H1 (cell line): ENCODE results near the gene PRKCSH. TPM values are rescaled to one million over a fixed set of nuclear protein-coding genes. Genes with fewer than 3 reads are reported as not detected.

Source experiments
- CTCF ChIA-PET: fragments of 300-600 bp; sonication (Branson Sonifier 250); formaldehyde crosslinking; loops from one replicate; lab custom pipeline; 2021; ENCODE audit not compliant: partially characterized antibody; lab: Charles Lee
- POLR2A ChIA-PET: fragments of 300-600 bp; sonication (Branson Sonifier 250); formaldehyde crosslinking; loops from one replicate; lab custom pipeline; 2021; ENCODE audit warnings: inconsistent platforms; ENCODE audit not compliant: partially characterized antibody; lab: Charles Lee
- DNase-seq, 2 experiments: peaks; one replicate each; pipeline versions ENCODE4 v3.0.0 to v3.0.0-alpha.2; 2010 to 2022; ENCODE audit warnings: low spot score in 2 of 2, low read depth in 1 of 2, mixed read lengths in 1 of 2
- FAIRE-seq: peaks from 2 replicates; lab custom pipeline; 2011; peaks lifted over from hg19 to GRCh38; lab: Jason Lieb, UNC
- H2AFZ ChIP-seq: 2 replicates; pipeline ENCODE4 v1.8.1; 2012; ENCODE audit warnings: low read length, inconsistent platforms
- H2AK5ac ChIP-seq: 2 replicates; pipeline ENCODE4 v1.6.1; 2013; ENCODE audit warnings: low read depth, low read length
- H2BK120ac ChIP-seq: replicated peaks from 2 replicates; pipeline ENCODE3; 2013; ENCODE audit warnings: low read depth, low read length, inconsistent platforms
- H2BK12ac ChIP-seq: 2 replicates; pipeline ENCODE4 v1.6.1; 2013; ENCODE audit warnings: low read depth, low read length
- H2BK15ac ChIP-seq: 2 replicates; pipeline ENCODE4 v1.6.1; 2013; ENCODE audit warnings: low read length
- H2BK20ac ChIP-seq: 2 replicates; pipeline ENCODE4 v1.6.1; 2013; ENCODE audit warnings: low read length
- H2BK5ac ChIP-seq: 2 replicates; pipeline ENCODE4 v1.6.1; 2013; ENCODE audit warnings: low read depth, low read length
- H3K14ac ChIP-seq: 2 replicates; pipeline ENCODE4 v1.6.1; 2013; ENCODE audit warnings: inconsistent platforms; ENCODE audit not compliant: insufficient read length
- H3K18ac ChIP-seq: 2 replicates; pipeline ENCODE4 v1.6.1; 2013; ENCODE audit warnings: low read length; ENCODE audit errors: extremely low read depth
- H3K23ac ChIP-seq: 2 replicates; pipeline ENCODE4 v1.6.1; 2013; ENCODE audit warnings: inconsistent platforms; ENCODE audit not compliant: insufficient read length
- H3K23me2 ChIP-seq: 2 replicates; pipeline ENCODE4 v1.6.1; 2013; ENCODE audit warnings: low read depth, low read length
- H3K27ac ChIP-seq: 2 replicates; pipeline ENCODE4 v1.6.1; 2011; ENCODE audit warnings: low read depth, low read length, inconsistent platforms
- H3K27me3 ChIP-seq, 4 experiments: replicated peaks in 1 of 4; 1 replicate in 1 of 4; 2 replicates in 3 of 4; pipeline versions ENCODE4 v1.6.1 to v1.8.1; 2011 to 2013; ENCODE audit warnings: low read length in 3 of 4, mild to moderate bottlenecking in 3 of 4, inconsistent platforms in 2 of 4, mixed read lengths in 2 of 4, moderate library complexity in 1 of 4; ENCODE audit not compliant: control insufficient read depth in 3 of 4, insufficient read depth in 3 of 4; ENCODE audit errors: extremely low read depth in 1 of 4
- H3K36me3 ChIP-seq, 4 experiments: 2 replicates each; pipeline versions ENCODE4 v1.6.1 to v1.8.1; 2011 to 2013; ENCODE audit warnings: mild to moderate bottlenecking in 4 of 4, low read length in 3 of 4, moderate library complexity in 2 of 4, control low read depth in 1 of 4, inconsistent platforms in 1 of 4; ENCODE audit not compliant: insufficient read depth in 4 of 4, control insufficient read depth in 2 of 4
- H3K4ac ChIP-seq: replicated peaks from 2 replicates; pipeline ENCODE3; 2013; ENCODE audit warnings: low read length, low read depth, mixed read lengths, inconsistent platforms; ENCODE audit not compliant: insufficient read length
- H3K4me1 ChIP-seq, 4 experiments: replicated peaks in 1 of 4; 1 replicate in 1 of 4; 2 replicates in 3 of 4; pipeline versions ENCODE4 v1.6.1 to v1.8.1; 2011 to 2013; ENCODE audit warnings: low read length in 3 of 4, inconsistent platforms in 2 of 4, mixed read lengths in 1 of 4; ENCODE audit not compliant: insufficient read depth in 4 of 4, control insufficient read depth in 3 of 4
- H3K4me2 ChIP-seq, 2 experiments: 2 replicates each; pipeline versions ENCODE4 v1.6.1 to v1.8.1; 2011 to 2013; ENCODE audit warnings: low read depth in 2 of 2, low read length in 2 of 2, control low read depth in 1 of 2, inconsistent platforms in 1 of 2, mild to moderate bottlenecking in 1 of 2; ENCODE audit not compliant: insufficient read depth in 1 of 2
- H3K4me3 ChIP-seq, 4 experiments: fragments of 200-600, 300-600 bp in 1 of 4; sonication (generic), shearing (Covaris generic), sonication (Bioruptor Twin) in 1 of 4; 2 replicates each; pipeline versions ENCODE4 v1.5.1 to v1.8.1; 2011 to 2016; ENCODE audit warnings: low read length in 4 of 4, low read depth in 3 of 4, control low read depth in 2 of 4, inconsistent platforms in 2 of 4, mild to moderate bottlenecking in 2 of 4, mixed read lengths in 1 of 4, moderate library complexity in 1 of 4; ENCODE audit not compliant: insufficient read depth in 2 of 4; ENCODE audit errors: extremely low read depth in 1 of 4
- H3K56ac ChIP-seq: replicated peaks from 2 replicates; pipeline ENCODE3; 2013; ENCODE audit warnings: low read depth, mild to moderate bottlenecking, mixed read lengths, low read length, inconsistent platforms; ENCODE audit not compliant: insufficient read length
- H3K79me1 ChIP-seq: 2 replicates; pipeline ENCODE4 v1.6.1; 2013; ENCODE audit warnings: low read depth, low read length, control low read depth
- H3K79me2 ChIP-seq, 2 experiments: 2 replicates each; pipeline versions ENCODE4 v1.6.1 to v1.8.1; 2012 to 2013; ENCODE audit warnings: low read length in 2 of 2, mild to moderate bottlenecking in 2 of 2, inconsistent platforms in 1 of 2; ENCODE audit not compliant: insufficient read depth in 2 of 2, control insufficient read depth in 1 of 2
- H3K9ac ChIP-seq, 4 experiments: replicated peaks in 1 of 4; 1 replicate in 1 of 4; 2 replicates in 3 of 4; pipeline versions ENCODE4 v1.6.1 to v1.8.1; 2011 to 2013; ENCODE audit warnings: low read depth in 3 of 4, low read length in 3 of 4, control low read depth in 2 of 4, mild to moderate bottlenecking in 2 of 4, moderate library complexity in 2 of 4, inconsistent platforms in 1 of 4; ENCODE audit errors: extremely low read depth in 1 of 4
- H3K9me3 ChIP-seq, 2 experiments: 2 replicates each; pipeline versions ENCODE4 v1.6.1 to v1.8.1; 2012 to 2013; ENCODE audit warnings: mild to moderate bottlenecking in 2 of 2, moderate library complexity in 2 of 2, control low read depth in 1 of 2, inconsistent platforms in 1 of 2, low read depth in 1 of 2, low read length in 1 of 2, mixed read lengths in 1 of 2; ENCODE audit not compliant: insufficient read depth in 2 of 2
- H4K20me1 ChIP-seq, 2 experiments: replicated peaks in 1 of 2; 2 replicates each; pipeline versions ENCODE3 to v1.8.1; 2011 to 2013; ENCODE audit warnings: inconsistent platforms in 2 of 2, low read length in 2 of 2, mild to moderate bottlenecking in 1 of 2; ENCODE audit not compliant: insufficient read depth in 2 of 2, control insufficient read depth in 1 of 2
- H4K5ac ChIP-seq: 2 replicates; pipeline ENCODE4 v1.6.1; 2013; ENCODE audit warnings: low read length, low read depth, mixed read lengths, inconsistent platforms; ENCODE audit not compliant: insufficient read length
- H4K8ac ChIP-seq: 2 replicates; pipeline ENCODE4 v1.8.0; 2013; ENCODE audit warnings: mild to moderate bottlenecking, moderate library complexity, low read length, inconsistent platforms; ENCODE audit not compliant: insufficient read depth; ENCODE audit errors: extremely low read depth
- H4K91ac ChIP-seq: replicated peaks from 2 replicates; pipeline ENCODE3; 2013; ENCODE audit warnings: low read length, mixed read lengths, inconsistent platforms; ENCODE audit not compliant: insufficient read length
- ASH2L ChIP-seq: fragments of 200-600, 300-600 bp; sonication (generic); IDR thresholded peaks from one replicate; pipeline ENCODE4 v1.7.1; 2017; ENCODE audit warnings: low read length
- GTF2F1 ChIP-seq: IDR thresholded peaks from 2 replicates; pipeline ENCODE4 v1.6.1; 2012; ENCODE audit warnings: low read depth, low read length, improper control_type of control experiment, borderline replicate concordance
- SRF ChIP-seq: IDR thresholded peaks from 2 replicates; pipeline ENCODE4 v1.6.1; 2011; ENCODE audit warnings: mild to moderate bottlenecking, low read depth, low read length, moderate library complexity
- TAF7 ChIP-seq: optimal IDR thresholded peaks from 2 replicates; pipeline ENCODE3; 2011; ENCODE audit warnings: low read depth, mild to moderate bottlenecking, inconsistent platforms, low read length, moderate library complexity, borderline replicate concordance
- WGBS, 2 experiments: shearing (Covaris generic) in 1 of 2; methylation state at CpG; one replicate each; pipeline versions ENCODE4 v1.1.6 to v1.1.7; 2013 to 2015; ENCODE audit warnings: low lambda C conversion rate in 2 of 2, mixed read lengths in 2 of 2, inconsistent platforms in 1 of 2, low coverage in 1 of 2, missing lambda C conversion rate in 1 of 2; ENCODE audit not compliant: insufficient replicate concordance in 2 of 2, insufficient coverage in 1 of 2, insufficient read length in 1 of 2; ENCODE audit errors: extremely low coverage in 1 of 2, missing lambda C conversion rate in 1 of 2; 5-methylcytosine and 5-hydroxymethylcytosine counted together
- polyA plus RNA-seq, 7 experiments: library from polyadenylated mRNA; depleted of rRNA in 3 of 7; stranded (reverse) in 5 of 7; unstranded in 2 of 7; fragments of >200 nt in 5 of 7; fragments of 200-250 nt in 2 of 7; gene quantifications; 1 replicate in 5 of 7; 2 replicates in 1 of 7; 4 replicates in 1 of 7; pipeline versions ENCODE4 v1.2.1 to v1.2.3, GENCODE V29; 2011 to 2013; ENCODE audit warnings: missing spikeins in 2 of 7, mixed read lengths in 2 of 7
- total RNA-seq: library from RNA; stranded (reverse); fragmentation: NEBNext Ultra II Directional; extraction: Animal tissue kit (Norgen Biotek cat#: 25700); gene quantifications from 2 replicates; pipeline ENCODE4 v1.2.1, GENCODE V29; 2021
- TF ChIP-seq, protein P1 (sequence below): IDR thresholded peaks from 2 replicates; pipeline ENCODE4 v1.6.1; 2012; ENCODE audit warnings: low read length, inconsistent platforms
- TF ChIP-seq, protein P2 (sequence below), 3 experiments: IDR thresholded peaks; 1 replicate in 2 of 3; 2 replicates in 1 of 3; pipeline versions ENCODE4 v1.5.1 to v1.6.1; 2011; ENCODE audit warnings: low read length in 3 of 3, mild to moderate bottlenecking in 3 of 3, inconsistent platforms in 2 of 3, low read depth in 1 of 3, moderate library complexity in 1 of 3; ENCODE audit not compliant: insufficient read depth in 1 of 3; ENCODE audit errors: control extremely low read depth in 1 of 3
- TF ChIP-seq, protein P3 (sequence below): IDR thresholded peaks from 2 replicates; pipeline ENCODE4 v1.6.1; 2011; ENCODE audit warnings: low read length, improper control_type of control experiment

The PRKCSH gene
- total and polyA plus RNA-seq, 2 of the 8 experiments (the other 6 are each of a cell fraction or from before 2014, with no cell fraction given): 97.2 to 337 TPM

DNA sequence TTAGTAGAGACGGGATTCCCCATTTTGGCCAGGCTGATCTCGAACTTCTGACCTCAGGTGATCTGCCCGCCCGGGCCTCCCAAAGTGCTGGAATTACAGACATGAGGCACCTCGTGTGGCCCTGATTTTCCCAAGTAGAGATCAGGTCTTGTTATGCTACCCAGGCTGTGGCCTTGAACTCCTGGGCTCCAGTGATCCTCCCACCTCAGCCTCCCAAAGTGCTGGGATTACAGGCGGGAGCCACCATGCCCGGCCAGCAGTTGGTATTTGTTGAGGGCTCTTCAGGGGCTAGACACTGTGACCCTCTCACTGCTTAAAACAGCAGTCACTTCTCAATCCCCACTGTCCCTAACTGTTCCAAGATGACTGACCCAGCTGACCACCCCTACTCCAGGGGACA lies 53.9 kb downstream of the PRKCSH start:
- H3K4me1 ChIP-seq: no peaks in the 10 kb centered on the region; a peak in 1 of 7 replicates
- H3K4me3 ChIP-seq: no peak overlapping the region
- H3K79me2 ChIP-seq: no peaks in the 10 kb centered on the region
- no peak overlapping the region for H3K56ac ChIP-seq
- H2AFZ ChIP-seq: no peak overlapping the region
- H3K14ac ChIP-seq: no peak overlapping the region
- no peaks in the 10 kb centered on the region for H3K27me3 ChIP-seq
- POLR2A ChIA-PET: no interaction called here
- no peak overlapping the region for H3K4ac ChIP-seq
- H3K23ac ChIP-seq: no peak overlapping the region
- peaks cover 1 to 2% of the 10 kb centered on the region in 2 experiments for H4K20me1 ChIP-seq
- H3K9me3 ChIP-seq: no peaks in the 10 kb centered on the region
- no peaks in the 10 kb centered on the region for H3K23me2 ChIP-seq
- H2BK15ac ChIP-seq: no peak overlapping the region
- H4K91ac ChIP-seq: no peak overlapping the region
- no peaks in the 10 kb centered on the region for H3K79me1 ChIP-seq
- no peak overlapping the region for H3K27ac ChIP-seq
- no peak overlapping the region for H3K4me2 ChIP-seq
- DNase-seq: no peak
- no peak for FAIRE-seq
- no peak overlapping the region for H3K9ac ChIP-seq
- H2BK12ac ChIP-seq: no peak overlapping the region
- CTCF ChIA-PET: no interaction called here
- TF ChIP-seq SRF (no peak), GTF2F1 (no peak), ASH2L (no peak), TAF7 (no peak)
- TF ChIP-seq, protein P1, sequence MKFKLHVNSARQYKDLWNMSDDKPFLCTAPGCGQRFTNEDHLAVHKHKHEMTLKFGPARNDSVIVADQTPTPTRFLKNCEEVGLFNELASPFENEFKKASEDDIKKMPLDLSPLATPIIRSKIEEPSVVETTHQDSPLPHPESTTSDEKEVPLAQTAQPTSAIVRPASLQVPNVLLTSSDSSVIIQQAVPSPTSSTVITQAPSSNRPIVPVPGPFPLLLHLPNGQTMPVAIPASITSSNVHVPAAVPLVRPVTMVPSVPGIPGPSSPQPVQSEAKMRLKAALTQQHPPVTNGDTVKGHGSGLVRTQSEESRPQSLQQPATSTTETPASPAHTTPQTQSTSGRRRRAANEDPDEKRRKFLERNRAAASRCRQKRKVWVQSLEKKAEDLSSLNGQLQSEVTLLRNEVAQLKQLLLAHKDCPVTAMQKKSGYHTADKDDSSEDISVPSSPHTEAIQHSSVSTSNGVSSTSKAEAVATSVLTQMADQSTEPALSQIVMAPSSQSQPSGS: no peak
- TF ChIP-seq, protein P2, sequence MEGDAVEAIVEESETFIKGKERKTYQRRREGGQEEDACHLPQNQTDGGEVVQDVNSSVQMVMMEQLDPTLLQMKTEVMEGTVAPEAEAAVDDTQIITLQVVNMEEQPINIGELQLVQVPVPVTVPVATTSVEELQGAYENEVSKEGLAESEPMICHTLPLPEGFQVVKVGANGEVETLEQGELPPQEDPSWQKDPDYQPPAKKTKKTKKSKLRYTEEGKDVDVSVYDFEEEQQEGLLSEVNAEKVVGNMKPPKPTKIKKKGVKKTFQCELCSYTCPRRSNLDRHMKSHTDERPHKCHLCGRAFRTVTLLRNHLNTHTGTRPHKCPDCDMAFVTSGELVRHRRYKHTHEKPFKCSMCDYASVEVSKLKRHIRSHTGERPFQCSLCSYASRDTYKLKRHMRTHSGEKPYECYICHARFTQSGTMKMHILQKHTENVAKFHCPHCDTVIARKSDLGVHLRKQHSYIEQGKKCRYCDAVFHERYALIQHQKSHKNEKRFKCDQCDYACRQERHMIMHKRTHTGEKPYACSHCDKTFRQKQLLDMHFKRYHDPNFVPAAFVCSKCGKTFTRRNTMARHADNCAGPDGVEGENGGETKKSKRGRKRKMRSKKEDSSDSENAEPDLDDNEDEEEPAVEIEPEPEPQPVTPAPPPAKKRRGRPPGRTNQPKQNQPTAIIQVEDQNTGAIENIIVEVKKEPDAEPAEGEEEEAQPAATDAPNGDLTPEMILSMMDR (IDR thresholded peaks at IDR 0.05; ENCODE audit: control extremely low read depth in 1 of 3, insufficient read depth in 1 of 3, low read depth in 1 of 3, low read length in 3 of 3): no peak
- TF ChIP-seq, protein P3, sequence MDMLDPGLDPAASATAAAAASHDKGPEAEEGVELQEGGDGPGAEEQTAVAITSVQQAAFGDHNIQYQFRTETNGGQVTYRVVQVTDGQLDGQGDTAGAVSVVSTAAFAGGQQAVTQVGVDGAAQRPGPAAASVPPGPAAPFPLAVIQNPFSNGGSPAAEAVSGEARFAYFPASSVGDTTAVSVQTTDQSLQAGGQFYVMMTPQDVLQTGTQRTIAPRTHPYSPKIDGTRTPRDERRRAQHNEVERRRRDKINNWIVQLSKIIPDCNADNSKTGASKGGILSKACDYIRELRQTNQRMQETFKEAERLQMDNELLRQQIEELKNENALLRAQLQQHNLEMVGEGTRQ: no peak
- TF ChIP-seq, all 59 proteins: peak for 0
- Histone ChIP-seq H3K36me3 (no peaks in the 10 kb centered on the region), H4K8ac (no peak overlapping the region), H4K5ac (no peak overlapping the region), H2AK5ac (no peak overlapping the region), H2BK120ac (no peak overlapping the region), H2BK20ac (no peak overlapping the region), H3K18ac (no peak overlapping the region), H2BK5ac (no peak overlapping the region)
- 92% methylated on average over 7 of the region's 7 CpGs; no CpG with 5 or more reads in 1 of the 2 experiments for WGBS, 2 experiments
